ENCODE data around the gene PHYHD1. TPM values are rescaled to one million over a fixed set of nuclear protein-coding genes. Genes with fewer than 3 reads are reported as not detected.

PHYHD1 gene
- polyA plus RNA-seq, 1 donor, result 19.0 TPM

DNA sequence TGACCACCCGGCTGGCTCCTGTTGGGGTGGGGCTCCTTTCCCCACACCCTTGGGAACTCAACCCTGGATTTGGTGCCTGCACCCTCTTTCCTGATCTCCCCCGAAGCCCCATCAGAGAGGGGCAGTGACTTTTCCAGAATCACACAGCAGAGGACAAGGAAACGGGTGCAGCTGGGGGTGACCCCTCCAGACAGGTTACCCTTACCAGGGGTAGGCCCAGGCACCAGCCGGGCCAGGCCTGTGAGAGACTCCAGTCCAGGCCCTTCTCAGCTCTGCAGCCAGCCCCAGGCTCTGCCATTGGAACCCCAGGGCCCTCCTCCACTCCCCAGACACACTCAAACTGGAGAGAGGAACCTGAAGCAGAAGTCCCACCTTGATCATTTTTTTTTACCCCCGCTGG is 19.0 kb upstream of the PHYHD1 start:
- Histone ChIP-seq H3K27ac (ENCODE audit: low read length) (peak overlapping the region; percentile 56), H3K36me3 (ENCODE audit: control insufficient read depth, insufficient read depth, low read length) (peaks cover 27% of the 10 kb centered on the region), H3K4me1 (ENCODE audit: control insufficient read depth, insufficient read depth, low read length) (peaks cover 10% of the 10 kb centered on the region), H3K4me3 (ENCODE audit: low read length) (no peak overlapping the region), H3K9me3 (ENCODE audit: control insufficient read depth, low read depth, low read length) (no peaks in the 10 kb centered on the region), H3K27me3 (ENCODE audit: control insufficient read depth, insufficient read depth, low read length) (no peaks in the 10 kb centered on the region)
- no peak for DNase-seq
- no CpG with 5 or more reads among the region's 5 CpGs for WGBS (ENCODE audit: insufficient coverage, low lambda C conversion rate)

DNA sequence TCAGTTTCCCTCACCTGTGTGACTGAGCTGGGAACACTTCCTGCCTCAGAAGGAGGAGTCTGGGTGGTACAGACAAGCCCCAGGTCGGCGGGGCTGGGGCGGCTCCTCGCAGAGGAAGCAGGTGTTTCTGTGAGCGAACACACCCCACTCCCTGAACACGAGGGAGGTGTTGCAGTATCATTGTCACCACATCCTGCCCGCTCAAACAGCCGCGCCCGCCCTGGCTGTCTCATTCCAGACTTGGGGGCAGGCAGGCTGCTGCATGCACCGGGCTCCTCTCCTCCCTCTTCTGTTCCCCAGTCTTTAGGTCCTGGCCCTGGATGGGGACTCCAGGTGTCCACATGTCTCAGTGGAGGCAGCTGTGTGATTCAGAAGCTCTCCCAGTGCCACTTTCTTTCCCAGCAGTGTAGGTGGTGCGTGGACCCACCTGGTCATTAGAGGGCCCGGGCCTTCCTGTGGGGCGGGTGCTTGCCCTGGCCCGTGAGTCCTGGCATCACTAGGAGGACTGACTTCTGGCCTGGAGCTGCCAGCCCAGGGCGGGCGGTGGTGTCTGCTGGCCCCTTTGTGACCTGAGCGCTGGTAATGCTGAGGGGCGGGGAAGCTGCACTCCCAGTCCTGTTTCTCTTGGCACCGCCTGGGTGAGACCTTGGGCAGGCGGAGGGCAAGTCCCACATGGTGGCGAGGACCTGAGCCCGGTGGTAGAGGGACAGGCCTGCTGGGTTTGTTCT is 18.3 kb upstream of the PHYHD1 start:
- peak in 1 of 2 donors; percentile 72 for DNase-seq
- Histone ChIP-seq H3K4me3 (ENCODE audit: low read length) (no peak overlapping the region), H3K4me1 (ENCODE audit: control insufficient read depth, insufficient read depth, low read length) (peaks cover 10% of the 10 kb centered on the region), H3K27ac (ENCODE audit: low read length) (peak overlapping the region; percentile 56), H3K27me3 (ENCODE audit: control insufficient read depth, insufficient read depth, low read length) (no peaks in the 10 kb centered on the region), H3K9me3 (ENCODE audit: control insufficient read depth, low read depth, low read length) (no peaks in the 10 kb centered on the region), H3K36me3 (ENCODE audit: control insufficient read depth, insufficient read depth, low read length) (peaks cover 26% of the 10 kb centered on the region)
- 40% methylated on average over 1 of the region's 23 CpGs for WGBS (ENCODE audit: insufficient coverage, low lambda C conversion rate)

DNA sequence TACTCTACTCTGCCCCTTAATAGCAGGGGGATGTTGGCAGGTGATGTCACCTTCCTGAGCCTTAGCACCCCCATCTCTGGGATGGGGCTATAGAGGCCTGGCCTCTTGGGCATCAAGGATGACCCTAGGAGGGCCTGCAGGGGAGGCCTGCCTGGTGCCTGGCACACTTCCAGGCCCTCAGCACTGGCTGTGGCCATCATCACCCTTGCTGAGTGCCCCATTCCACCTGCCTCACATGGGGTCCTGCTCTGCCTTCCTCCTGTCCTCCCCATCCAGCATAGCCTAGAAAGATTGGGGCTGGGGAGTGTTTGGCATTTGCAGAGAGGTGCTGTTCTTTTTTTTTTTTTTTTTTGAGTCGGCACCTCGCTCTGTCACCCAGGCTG is 17.7 kb upstream of the PHYHD1 start:
- DNase-seq, result no peak
- Histone ChIP-seq H3K36me3 (ENCODE audit: control insufficient read depth, insufficient read depth, low read length) (peaks cover 29% of the 10 kb centered on the region), H3K4me1 (ENCODE audit: control insufficient read depth, insufficient read depth, low read length) (peaks cover 10% of the 10 kb centered on the region), H3K4me3 (ENCODE audit: low read length) (no peak overlapping the region), H3K27me3 (ENCODE audit: control insufficient read depth, insufficient read depth, low read length) (no peaks in the 10 kb centered on the region), H3K27ac (ENCODE audit: low read length) (peak overlapping the region; percentile 41), H3K9me3 (ENCODE audit: control insufficient read depth, low read depth, low read length) (no peaks in the 10 kb centered on the region)
- no CpG with 5 or more reads among the region's 2 CpGs for WGBS (ENCODE audit: insufficient coverage, low lambda C conversion rate)

DNA sequence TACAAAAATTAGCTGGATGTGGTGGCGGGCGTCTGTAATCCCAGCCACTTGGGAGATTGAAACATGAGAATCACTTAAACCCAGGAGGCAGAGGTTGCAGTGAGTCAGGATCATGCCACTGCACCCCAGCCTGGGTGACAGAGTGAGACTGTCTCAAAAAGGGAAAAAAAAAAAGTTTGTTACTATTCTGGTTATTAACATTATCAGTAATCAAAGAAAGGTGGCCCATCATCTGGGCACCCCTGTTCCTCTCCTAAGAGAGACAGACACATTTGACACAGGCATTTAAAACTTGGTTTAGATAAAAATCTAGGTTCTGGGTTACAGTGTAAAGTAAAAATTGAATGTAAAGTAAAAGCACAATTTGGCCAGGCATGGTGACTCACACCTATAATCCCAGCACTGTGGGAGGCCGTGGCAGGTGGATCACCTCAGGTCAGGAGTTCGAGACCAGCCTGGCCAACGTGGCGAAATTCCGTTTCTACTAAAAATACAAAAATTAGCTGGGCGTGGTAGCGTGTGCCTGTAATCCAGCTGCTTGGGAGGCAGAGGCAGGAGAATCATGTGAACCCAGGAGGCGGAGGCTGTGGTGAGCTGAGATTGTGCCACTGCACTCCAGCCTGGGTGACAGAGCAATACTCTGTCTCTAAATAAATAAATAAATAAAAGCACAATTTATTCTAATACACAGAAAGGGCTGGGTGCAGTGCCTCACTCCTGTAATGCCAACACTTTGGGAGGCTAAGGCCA is 16.7 kb upstream of the PHYHD1 start:
- H3K9me3 ChIP-seq (ENCODE audit: control insufficient read depth, low read depth, low read length), result no peaks in the 10 kb centered on the region
- no peak overlapping the region for H3K27ac ChIP-seq (ENCODE audit: low read length)
- H3K27me3 ChIP-seq (ENCODE audit: control insufficient read depth, insufficient read depth, low read length), result no peaks in the 10 kb centered on the region
- H3K4me1 ChIP-seq (ENCODE audit: control insufficient read depth, insufficient read depth, low read length), result peaks cover 10% of the 10 kb centered on the region
- H3K4me3 ChIP-seq (ENCODE audit: low read length), result no peak overlapping the region
- WGBS (ENCODE audit: insufficient coverage, low lambda C conversion rate), result no CpG with 5 or more reads among the region's 10 CpGs
- peaks cover 31% of the 10 kb centered on the region for H3K36me3 ChIP-seq (ENCODE audit: control insufficient read depth, insufficient read depth, low read length)
- DNase-seq, result no peak

DNA sequence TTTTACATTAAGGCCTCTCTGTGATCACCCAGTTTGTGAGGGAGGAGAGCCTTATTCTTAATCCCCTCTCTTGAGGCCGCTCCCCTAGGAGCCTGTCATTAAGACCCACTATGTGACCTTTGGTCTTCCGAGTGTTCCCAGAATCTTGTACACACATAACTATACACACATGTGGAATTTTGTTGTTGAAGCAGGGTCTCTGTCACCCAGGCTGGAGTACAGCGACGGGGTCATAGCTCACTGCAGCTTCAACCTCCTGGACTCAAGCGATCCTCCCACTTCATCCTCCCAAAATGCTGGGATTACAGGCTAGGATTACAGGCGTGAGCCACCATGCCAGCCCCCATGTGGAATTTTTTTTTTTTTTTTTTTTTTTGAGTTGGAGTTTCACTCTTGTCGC is 14.8 kb upstream of the PHYHD1 start:
- H3K4me3 ChIP-seq (ENCODE audit: low read length), result no peak overlapping the region
- peaks cover 10% of the 10 kb centered on the region for H3K4me1 ChIP-seq (ENCODE audit: control insufficient read depth, insufficient read depth, low read length)
- no peak overlapping the region for H3K27ac ChIP-seq (ENCODE audit: low read length)
- WGBS (ENCODE audit: insufficient coverage, low lambda C conversion rate), result no CpG with 5 or more reads among the region's 7 CpGs
- H3K27me3 ChIP-seq (ENCODE audit: control insufficient read depth, insufficient read depth, low read length), result no peaks in the 10 kb centered on the region
- no peak for DNase-seq
- H3K9me3 ChIP-seq (ENCODE audit: control insufficient read depth, low read depth, low read length), result no peaks in the 10 kb centered on the region
- H3K36me3 ChIP-seq (ENCODE audit: control insufficient read depth, insufficient read depth, low read length), result peaks cover 43% of the 10 kb centered on the region

DNA sequence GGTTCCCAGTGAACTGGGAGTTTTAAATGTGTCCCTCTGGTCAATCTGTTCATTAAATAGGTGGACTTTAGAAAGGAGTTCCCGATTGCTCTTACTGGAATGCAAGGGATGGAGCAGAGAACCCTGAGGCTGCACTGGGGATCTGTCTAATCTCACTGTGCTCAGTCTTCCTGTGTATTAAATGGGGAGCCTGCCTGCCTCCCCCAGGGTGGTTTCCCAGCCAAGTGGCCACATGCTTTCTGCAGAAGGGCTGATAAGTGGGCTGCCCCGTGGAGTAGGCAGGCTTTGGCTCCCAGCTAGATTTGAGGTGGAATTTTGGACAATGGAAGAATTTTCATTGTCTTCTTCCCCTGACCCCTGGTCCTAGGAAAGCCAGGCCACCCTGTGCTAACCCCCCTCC is 14.0 kb upstream of the PHYHD1 start:
- Histone ChIP-seq H3K9me3 (ENCODE audit: control insufficient read depth, low read depth, low read length) (no peaks in the 10 kb centered on the region), H3K27ac (ENCODE audit: low read length) (no peak overlapping the region), H3K27me3 (ENCODE audit: control insufficient read depth, insufficient read depth, low read length) (no peaks in the 10 kb centered on the region), H3K4me1 (ENCODE audit: control insufficient read depth, insufficient read depth, low read length) (peaks cover 9% of the 10 kb centered on the region), H3K36me3 (ENCODE audit: control insufficient read depth, insufficient read depth, low read length) (peaks cover 47% of the 10 kb centered on the region), H3K4me3 (ENCODE audit: low read length) (no peak overlapping the region)
- WGBS (ENCODE audit: insufficient coverage, low lambda C conversion rate), result no CpG with 5 or more reads among the region's 2 CpGs
- no peak for DNase-seq

DNA sequence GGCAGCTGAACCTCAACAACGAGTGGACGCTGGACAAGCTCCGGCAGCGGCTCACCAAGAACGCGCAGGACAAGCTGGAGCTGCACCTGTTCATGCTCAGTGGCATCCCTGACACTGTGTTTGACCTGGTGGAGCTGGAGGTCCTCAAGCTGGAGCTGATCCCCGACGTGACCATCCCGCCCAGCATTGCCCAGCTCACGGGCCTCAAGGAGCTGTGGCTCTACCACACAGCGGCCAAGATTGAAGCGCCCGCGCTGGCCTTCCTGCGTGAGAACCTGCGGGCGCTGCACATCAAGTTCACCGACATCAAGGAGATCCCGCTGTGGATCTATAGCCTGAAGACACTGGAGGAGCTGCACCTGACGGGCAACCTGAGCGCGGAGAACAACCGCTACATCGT is 12.4 kb upstream of the PHYHD1 start:
- no peak overlapping the region for H3K27ac ChIP-seq (ENCODE audit: low read length)
- WGBS (ENCODE audit: insufficient coverage, low lambda C conversion rate), result no CpG with 5 or more reads among the region's 24 CpGs
- no peak for DNase-seq
- no peaks in the 10 kb centered on the region for H3K27me3 ChIP-seq (ENCODE audit: control insufficient read depth, insufficient read depth, low read length)
- peaks cover 50% of the 10 kb centered on the region for H3K36me3 ChIP-seq (ENCODE audit: control insufficient read depth, insufficient read depth, low read length)
- peaks cover 2% of the 10 kb centered on the region for H3K4me1 ChIP-seq (ENCODE audit: control insufficient read depth, insufficient read depth, low read length)
- H3K9me3 ChIP-seq (ENCODE audit: control insufficient read depth, low read depth, low read length), result no peaks in the 10 kb centered on the region
- H3K4me3 ChIP-seq (ENCODE audit: low read length), result no peak overlapping the region

DNA sequence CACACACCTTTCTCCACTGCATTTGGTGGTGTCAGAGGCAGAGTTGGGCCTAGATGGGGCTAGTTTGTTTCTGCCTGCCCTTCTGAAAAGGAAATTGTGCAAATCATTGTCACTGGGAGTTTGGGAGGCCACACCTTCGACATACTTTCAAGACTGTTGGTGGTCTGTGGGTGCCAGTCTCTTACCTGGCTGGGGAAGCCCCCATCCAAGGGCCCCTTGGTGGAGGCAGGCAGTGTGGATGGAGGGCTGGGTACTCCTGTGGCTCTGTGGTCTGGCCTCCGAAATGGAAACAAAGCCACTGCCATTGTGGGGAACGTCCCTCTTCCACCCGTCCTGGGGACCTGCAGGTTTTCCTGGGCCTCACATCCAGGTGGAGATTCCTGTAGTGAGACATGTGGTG is 10.9 kb upstream of the PHYHD1 start:
- no peaks in the 10 kb centered on the region for H3K9me3 ChIP-seq (ENCODE audit: control insufficient read depth, low read depth, low read length)
- no peak overlapping the region for H3K4me3 ChIP-seq (ENCODE audit: low read length)
- WGBS (ENCODE audit: insufficient coverage, low lambda C conversion rate), result no CpG with 5 or more reads among the region's 4 CpGs
- H3K27me3 ChIP-seq (ENCODE audit: control insufficient read depth, insufficient read depth, low read length), result no peaks in the 10 kb centered on the region
- peaks cover 2% of the 10 kb centered on the region for H3K4me1 ChIP-seq (ENCODE audit: control insufficient read depth, insufficient read depth, low read length)
- H3K36me3 ChIP-seq (ENCODE audit: control insufficient read depth, insufficient read depth, low read length), result peaks cover 57% of the 10 kb centered on the region
- no peak for DNase-seq
- no peak overlapping the region for H3K27ac ChIP-seq (ENCODE audit: low read length)

DNA sequence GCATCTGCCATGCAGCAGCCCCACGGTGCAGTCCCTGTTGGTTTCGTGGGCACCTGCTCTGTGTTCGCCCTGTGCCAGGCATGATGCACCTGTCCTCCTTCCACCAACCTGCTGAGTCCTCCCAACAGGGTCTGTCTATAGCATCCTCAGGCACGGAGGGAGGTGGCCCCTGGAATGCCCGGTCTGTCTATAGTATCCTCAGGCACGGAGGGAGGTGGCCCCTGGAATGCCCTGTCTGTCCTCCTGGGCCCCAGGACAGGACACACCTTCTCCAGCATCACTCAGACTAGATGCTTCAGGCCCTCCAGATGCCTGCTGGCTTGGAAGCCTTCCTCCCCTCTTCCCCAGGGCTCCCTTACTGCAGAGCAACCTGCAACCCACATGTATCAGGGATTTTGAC is 9.9 kb upstream of the PHYHD1 start:
- Histone ChIP-seq H3K4me1 (ENCODE audit: control insufficient read depth, insufficient read depth, low read length) (peaks cover 2% of the 10 kb centered on the region), H3K27ac (ENCODE audit: low read length) (no peak overlapping the region), H3K36me3 (ENCODE audit: control insufficient read depth, insufficient read depth, low read length) (peaks cover 63% of the 10 kb centered on the region), H3K4me3 (ENCODE audit: low read length) (no peak overlapping the region), H3K27me3 (ENCODE audit: control insufficient read depth, insufficient read depth, low read length) (no peaks in the 10 kb centered on the region), H3K9me3 (ENCODE audit: control insufficient read depth, low read depth, low read length) (no peaks in the 10 kb centered on the region)
- no peak for DNase-seq
- WGBS (ENCODE audit: insufficient coverage, low lambda C conversion rate), result no CpG with 5 or more reads among the region's 6 CpGs

DNA sequence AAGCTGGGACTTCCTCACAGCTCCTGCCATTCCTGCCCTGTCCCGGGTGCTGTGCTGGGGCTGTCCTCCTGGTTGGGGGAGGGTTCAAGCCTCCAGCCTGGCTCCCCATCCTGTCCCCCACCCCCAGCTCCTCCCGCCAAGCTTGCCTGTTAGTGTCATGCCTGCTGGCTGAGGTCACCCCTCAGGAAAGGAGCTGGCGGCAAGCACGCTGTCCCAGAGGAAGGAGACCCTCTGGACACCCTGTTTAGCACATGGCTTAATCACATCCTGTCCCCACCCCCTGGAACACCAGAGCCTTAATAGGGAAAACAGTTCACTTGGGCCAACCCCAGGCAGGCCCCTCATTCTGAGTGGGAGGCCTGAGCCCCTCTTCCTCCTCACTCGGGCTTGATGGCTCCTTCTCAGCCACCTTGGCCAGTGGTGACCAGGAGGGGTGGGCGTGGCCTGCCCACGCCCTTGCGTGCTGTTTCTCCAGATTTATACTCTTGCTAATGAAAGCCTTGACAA is 9.2 kb upstream of the PHYHD1 start:
- no CpG with 5 or more reads among the region's 8 CpGs for WGBS (ENCODE audit: insufficient coverage, low lambda C conversion rate)
- no peak overlapping the region for H3K4me3 ChIP-seq (ENCODE audit: low read length)
- H3K27ac ChIP-seq (ENCODE audit: low read length), result peak overlapping the region; percentile 4
- H3K36me3 ChIP-seq (ENCODE audit: control insufficient read depth, insufficient read depth, low read length), result peaks cover 70% of the 10 kb centered on the region
- H3K4me1 ChIP-seq (ENCODE audit: control insufficient read depth, insufficient read depth, low read length), result peaks cover 2% of the 10 kb centered on the region
- DNase-seq, result peak in 1 of 2 donors; percentile 32
- peaks cover under 1% of the 10 kb centered on the region for H3K9me3 ChIP-seq (ENCODE audit: control insufficient read depth, low read depth, low read length)
- no peaks in the 10 kb centered on the region for H3K27me3 ChIP-seq (ENCODE audit: control insufficient read depth, insufficient read depth, low read length)

All from large intestine (tissue), 3 donors.